H1 (cell line): Measurements from ENCODE around the gene RAB39A. TPM values are rescaled to one million over a fixed set of nuclear protein-coding genes. Genes with fewer than 3 reads are reported as not detected.

Experiments used
- CTCF ChIA-PET: fragments of 300-600 bp; sonication (Branson Sonifier 250); formaldehyde crosslinking; loops from one replicate; lab custom pipeline; 2021; ENCODE audit not compliant: partially characterized antibody; lab: Charles Lee
- POLR2A ChIA-PET: fragments of 300-600 bp; sonication (Branson Sonifier 250); formaldehyde crosslinking; loops from one replicate; lab custom pipeline; 2021; ENCODE audit warnings: inconsistent platforms; ENCODE audit not compliant: partially characterized antibody; lab: Charles Lee
- DNase-seq, 2 experiments: peaks; one replicate each; pipeline versions ENCODE4 v3.0.0 to v3.0.0-alpha.2; 2010 to 2022; ENCODE audit warnings: low spot score in 2 of 2, low read depth in 1 of 2, mixed read lengths in 1 of 2
- FAIRE-seq: peaks from 2 replicates; lab custom pipeline; 2011; peaks lifted over from hg19 to GRCh38; lab: Jason Lieb, UNC
- H2AFZ ChIP-seq: 2 replicates; pipeline ENCODE4 v1.8.1; 2012; ENCODE audit warnings: low read length, inconsistent platforms
- H2AK5ac ChIP-seq: 2 replicates; pipeline ENCODE4 v1.6.1; 2013; ENCODE audit warnings: low read depth, low read length
- H2BK120ac ChIP-seq: replicated peaks from 2 replicates; pipeline ENCODE3; 2013; ENCODE audit warnings: low read depth, low read length, inconsistent platforms
- H2BK12ac ChIP-seq: 2 replicates; pipeline ENCODE4 v1.6.1; 2013; ENCODE audit warnings: low read depth, low read length
- H2BK15ac ChIP-seq: 2 replicates; pipeline ENCODE4 v1.6.1; 2013; ENCODE audit warnings: low read length
- H2BK20ac ChIP-seq: 2 replicates; pipeline ENCODE4 v1.6.1; 2013; ENCODE audit warnings: low read length
- H2BK5ac ChIP-seq: 2 replicates; pipeline ENCODE4 v1.6.1; 2013; ENCODE audit warnings: low read depth, low read length
- H3K14ac ChIP-seq: 2 replicates; pipeline ENCODE4 v1.6.1; 2013; ENCODE audit warnings: inconsistent platforms; ENCODE audit not compliant: insufficient read length
- H3K18ac ChIP-seq: 2 replicates; pipeline ENCODE4 v1.6.1; 2013; ENCODE audit warnings: low read length; ENCODE audit errors: extremely low read depth
- H3K23ac ChIP-seq: 2 replicates; pipeline ENCODE4 v1.6.1; 2013; ENCODE audit warnings: inconsistent platforms; ENCODE audit not compliant: insufficient read length
- H3K23me2 ChIP-seq: 2 replicates; pipeline ENCODE4 v1.6.1; 2013; ENCODE audit warnings: low read depth, low read length
- H3K27ac ChIP-seq: 2 replicates; pipeline ENCODE4 v1.6.1; 2011; ENCODE audit warnings: low read depth, low read length, inconsistent platforms
- H3K27me3 ChIP-seq, 4 experiments: replicated peaks in 1 of 4; 1 replicate in 1 of 4; 2 replicates in 3 of 4; pipeline versions ENCODE4 v1.6.1 to v1.8.1; 2011 to 2013; ENCODE audit warnings: low read length in 3 of 4, mild to moderate bottlenecking in 3 of 4, inconsistent platforms in 2 of 4, mixed read lengths in 2 of 4, moderate library complexity in 1 of 4; ENCODE audit not compliant: control insufficient read depth in 3 of 4, insufficient read depth in 3 of 4; ENCODE audit errors: extremely low read depth in 1 of 4
- H3K36me3 ChIP-seq, 4 experiments: 2 replicates each; pipeline versions ENCODE4 v1.6.1 to v1.8.1; 2011 to 2013; ENCODE audit warnings: mild to moderate bottlenecking in 4 of 4, low read length in 3 of 4, moderate library complexity in 2 of 4, control low read depth in 1 of 4, inconsistent platforms in 1 of 4; ENCODE audit not compliant: insufficient read depth in 4 of 4, control insufficient read depth in 2 of 4
- H3K4ac ChIP-seq: replicated peaks from 2 replicates; pipeline ENCODE3; 2013; ENCODE audit warnings: low read length, low read depth, mixed read lengths, inconsistent platforms; ENCODE audit not compliant: insufficient read length
- H3K4me1 ChIP-seq, 4 experiments: replicated peaks in 1 of 4; 1 replicate in 1 of 4; 2 replicates in 3 of 4; pipeline versions ENCODE4 v1.6.1 to v1.8.1; 2011 to 2013; ENCODE audit warnings: low read length in 3 of 4, inconsistent platforms in 2 of 4, mixed read lengths in 1 of 4; ENCODE audit not compliant: insufficient read depth in 4 of 4, control insufficient read depth in 3 of 4
- H3K4me2 ChIP-seq, 2 experiments: 2 replicates each; pipeline versions ENCODE4 v1.6.1 to v1.8.1; 2011 to 2013; ENCODE audit warnings: low read depth in 2 of 2, low read length in 2 of 2, control low read depth in 1 of 2, inconsistent platforms in 1 of 2, mild to moderate bottlenecking in 1 of 2; ENCODE audit not compliant: insufficient read depth in 1 of 2
- H3K4me3 ChIP-seq, 4 experiments: fragments of 200-600, 300-600 bp in 1 of 4; sonication (generic), shearing (Covaris generic), sonication (Bioruptor Twin) in 1 of 4; 2 replicates each; pipeline versions ENCODE4 v1.5.1 to v1.8.1; 2011 to 2016; ENCODE audit warnings: low read length in 4 of 4, low read depth in 3 of 4, control low read depth in 2 of 4, inconsistent platforms in 2 of 4, mild to moderate bottlenecking in 2 of 4, mixed read lengths in 1 of 4, moderate library complexity in 1 of 4; ENCODE audit not compliant: insufficient read depth in 2 of 4; ENCODE audit errors: extremely low read depth in 1 of 4
- H3K56ac ChIP-seq: replicated peaks from 2 replicates; pipeline ENCODE3; 2013; ENCODE audit warnings: low read depth, mild to moderate bottlenecking, mixed read lengths, low read length, inconsistent platforms; ENCODE audit not compliant: insufficient read length
- H3K79me1 ChIP-seq: 2 replicates; pipeline ENCODE4 v1.6.1; 2013; ENCODE audit warnings: low read depth, low read length, control low read depth
- H3K79me2 ChIP-seq, 2 experiments: 2 replicates each; pipeline versions ENCODE4 v1.6.1 to v1.8.1; 2012 to 2013; ENCODE audit warnings: low read length in 2 of 2, mild to moderate bottlenecking in 2 of 2, inconsistent platforms in 1 of 2; ENCODE audit not compliant: insufficient read depth in 2 of 2, control insufficient read depth in 1 of 2
- H3K9ac ChIP-seq, 4 experiments: replicated peaks in 1 of 4; 1 replicate in 1 of 4; 2 replicates in 3 of 4; pipeline versions ENCODE4 v1.6.1 to v1.8.1; 2011 to 2013; ENCODE audit warnings: low read depth in 3 of 4, low read length in 3 of 4, control low read depth in 2 of 4, mild to moderate bottlenecking in 2 of 4, moderate library complexity in 2 of 4, inconsistent platforms in 1 of 4; ENCODE audit errors: extremely low read depth in 1 of 4
- H3K9me3 ChIP-seq, 2 experiments: 2 replicates each; pipeline versions ENCODE4 v1.6.1 to v1.8.1; 2012 to 2013; ENCODE audit warnings: mild to moderate bottlenecking in 2 of 2, moderate library complexity in 2 of 2, control low read depth in 1 of 2, inconsistent platforms in 1 of 2, low read depth in 1 of 2, low read length in 1 of 2, mixed read lengths in 1 of 2; ENCODE audit not compliant: insufficient read depth in 2 of 2
- H4K20me1 ChIP-seq, 2 experiments: replicated peaks in 1 of 2; 2 replicates each; pipeline versions ENCODE3 to v1.8.1; 2011 to 2013; ENCODE audit warnings: inconsistent platforms in 2 of 2, low read length in 2 of 2, mild to moderate bottlenecking in 1 of 2; ENCODE audit not compliant: insufficient read depth in 2 of 2, control insufficient read depth in 1 of 2
- H4K5ac ChIP-seq: 2 replicates; pipeline ENCODE4 v1.6.1; 2013; ENCODE audit warnings: low read length, low read depth, mixed read lengths, inconsistent platforms; ENCODE audit not compliant: insufficient read length
- H4K8ac ChIP-seq: 2 replicates; pipeline ENCODE4 v1.8.0; 2013; ENCODE audit warnings: mild to moderate bottlenecking, moderate library complexity, low read length, inconsistent platforms; ENCODE audit not compliant: insufficient read depth; ENCODE audit errors: extremely low read depth
- H4K91ac ChIP-seq: replicated peaks from 2 replicates; pipeline ENCODE3; 2013; ENCODE audit warnings: low read length, mixed read lengths, inconsistent platforms; ENCODE audit not compliant: insufficient read length
- ASH2L ChIP-seq: fragments of 200-600, 300-600 bp; sonication (generic); IDR thresholded peaks from one replicate; pipeline ENCODE4 v1.7.1; 2017; ENCODE audit warnings: low read length
- BCL11A ChIP-seq, 2 experiments: IDR thresholded peaks; one replicate each; pipeline ENCODE4 v1.6.1; 2011; ENCODE audit warnings: low read depth in 2 of 2, low read length in 2 of 2, mild to moderate bottlenecking in 2 of 2
- CREB1 ChIP-seq: IDR thresholded peaks from 2 replicates; pipeline ENCODE4 v1.6.1; 2012; ENCODE audit warnings: inconsistent platforms
- EGR1 ChIP-seq: IDR thresholded peaks from 2 replicates; pipeline ENCODE4 v1.6.1; 2011; ENCODE audit warnings: low read depth, low read length, borderline replicate concordance
- EZH2 ChIP-seq: fragments of 200-600 bp; sonication (generic); IDR thresholded peaks from 2 replicates; pipeline ENCODE4 v1.7.1; 2012; ENCODE audit warnings: low read depth, mild to moderate bottlenecking, moderate library complexity, low read length, inconsistent platforms; ENCODE audit not compliant: severe bottlenecking
- HDAC2 ChIP-seq, 2 experiments: fragments of 300-600 bp in 1 of 2; sonication (generic) in 1 of 2; IDR thresholded peaks; 2 replicates each; pipeline ENCODE4 v1.6.1; 2011 to 2012; ENCODE audit warnings: low read depth in 2 of 2, low read length in 2 of 2, mild to moderate bottlenecking in 2 of 2, moderate library complexity in 2 of 2, borderline replicate concordance in 1 of 2, inconsistent platforms in 1 of 2
- RXRA ChIP-seq: IDR thresholded peaks from 2 replicates; pipeline ENCODE4 v1.6.1; 2011; ENCODE audit warnings: low read depth, mild to moderate bottlenecking, low read length, moderate library complexity; ENCODE audit not compliant: insufficient read depth
- SIRT6 ChIP-seq: IDR thresholded peaks from one replicate; pipeline ENCODE4 v1.7.1; 2012; ENCODE audit warnings: low read length, inconsistent platforms
- SP1 ChIP-seq: IDR thresholded peaks from 2 replicates; pipeline ENCODE4 v1.6.1; 2011; ENCODE audit warnings: low read depth, low read length
- SP4 ChIP-seq: IDR thresholded peaks from 2 replicates; pipeline ENCODE4 v1.6.1; 2012; ENCODE audit warnings: low read length, inconsistent platforms
- TCF12 ChIP-seq: IDR thresholded peaks from 2 replicates; pipeline ENCODE4 v1.6.1; 2011; ENCODE audit warnings: low read depth, mild to moderate bottlenecking, low read length
- TEAD4 ChIP-seq: IDR thresholded peaks from 2 replicates; pipeline ENCODE4 v1.6.1; 2012; ENCODE audit warnings: low read depth, low read length, inconsistent platforms, mixed read lengths
- WGBS, 2 experiments: shearing (Covaris generic) in 1 of 2; methylation state at CpG; one replicate each; pipeline versions ENCODE4 v1.1.6 to v1.1.7; 2013 to 2015; ENCODE audit warnings: low lambda C conversion rate in 2 of 2, mixed read lengths in 2 of 2, inconsistent platforms in 1 of 2, low coverage in 1 of 2, missing lambda C conversion rate in 1 of 2; ENCODE audit not compliant: insufficient replicate concordance in 2 of 2, insufficient coverage in 1 of 2, insufficient read length in 1 of 2; ENCODE audit errors: extremely low coverage in 1 of 2, missing lambda C conversion rate in 1 of 2; 5-methylcytosine and 5-hydroxymethylcytosine counted together
- polyA plus RNA-seq, 7 experiments: library from polyadenylated mRNA; depleted of rRNA in 3 of 7; stranded (reverse) in 5 of 7; unstranded in 2 of 7; fragments of >200 nt in 5 of 7; fragments of 200-250 nt in 2 of 7; gene quantifications; 1 replicate in 5 of 7; 2 replicates in 1 of 7; 4 replicates in 1 of 7; pipeline versions ENCODE4 v1.2.1 to v1.2.3, GENCODE V29; 2011 to 2013; ENCODE audit warnings: missing spikeins in 2 of 7, mixed read lengths in 2 of 7
- total RNA-seq: library from RNA; stranded (reverse); fragmentation: NEBNext Ultra II Directional; extraction: Animal tissue kit (Norgen Biotek cat#: 25700); gene quantifications from 2 replicates; pipeline ENCODE4 v1.2.1, GENCODE V29; 2021
- TF ChIP-seq, protein P1 (sequence below): IDR thresholded peaks from 2 replicates; pipeline ENCODE4 v1.6.1; 2011; ENCODE audit warnings: low read depth, mild to moderate bottlenecking, low read length; ENCODE audit not compliant: insufficient read depth

The RAB39A gene
- total and polyA plus RNA-seq, 2 of the 8 experiments (the other 6 are each of a cell fraction or from before 2014, with no cell fraction given): 7.1 to 19.1 TPM

DNA sequence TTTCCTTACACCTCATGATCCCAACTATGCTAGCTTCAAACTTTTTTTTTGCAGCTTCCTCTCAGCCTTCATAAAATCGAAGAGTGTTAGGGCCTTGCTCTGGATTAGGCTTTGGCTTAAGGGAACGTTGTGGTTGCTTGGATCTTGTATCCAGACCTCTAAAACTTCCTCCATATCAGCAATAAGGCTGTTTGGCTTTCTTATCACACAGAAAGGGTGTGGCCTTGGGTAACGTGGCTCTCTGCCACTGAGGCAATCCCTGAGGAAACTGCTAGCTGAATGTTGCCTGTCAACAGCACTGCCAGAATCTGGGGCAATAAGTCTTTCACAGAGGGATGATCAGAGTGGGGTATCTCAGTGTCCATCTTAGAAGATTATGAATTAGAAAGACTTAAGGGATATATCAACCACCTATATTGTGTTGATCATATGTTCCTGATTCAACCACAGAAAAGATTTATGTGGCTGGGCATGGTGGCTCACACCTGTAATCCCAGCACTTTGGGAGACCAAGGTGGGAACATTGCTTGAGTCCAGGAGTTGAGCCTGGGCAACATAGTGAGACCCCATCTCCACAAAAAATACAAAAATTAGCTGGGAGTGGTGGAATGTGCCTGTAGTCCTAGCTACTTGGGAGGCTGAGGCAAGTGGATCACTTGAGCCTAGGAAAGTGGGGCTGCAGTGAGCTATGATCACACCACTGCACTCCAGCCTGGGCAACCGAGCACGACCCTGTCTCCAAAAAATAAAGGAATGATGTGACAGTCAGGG is 67.9 kb downstream of the RAB39A start:
- H3K23ac ChIP-seq: no peak overlapping the region
- WGBS, 2 experiments: 71% methylated on average over 5 of the region's 5 CpGs; no CpG with 5 or more reads in 1 of the 2 experiments
- ChIA-PET POLR2A (no interaction called here), CTCF (interaction anchor here (0.9 to 3.0 kb wide), 5 partner anchors 13 to 163 kb away, joined by 3 to 9 read pairs (median 3); partner anchors contain the start of gene CUL5)
- no peak overlapping the region for H2AK5ac ChIP-seq
- H3K9me3 ChIP-seq: no peaks in the 10 kb centered on the region
- no peaks in the 10 kb centered on the region for H3K79me2 ChIP-seq
- no peak overlapping the region for H4K8ac ChIP-seq
- peaks cover 2 to 9% (median 7%) of the 10 kb centered on the region in 4 experiments; a peak in 5 of 7 replicates for H3K4me1 ChIP-seq
- no peaks in the 10 kb centered on the region for H3K36me3 ChIP-seq
- H2BK120ac ChIP-seq: no peak overlapping the region
- H3K14ac ChIP-seq: no peak overlapping the region
- DNase-seq (no peak), FAIRE-seq (no peak)
- H3K27ac ChIP-seq: no peak overlapping the region
- no peak overlapping the region for H3K4me2 ChIP-seq
- H3K4ac ChIP-seq: no peak overlapping the region
- H2BK20ac ChIP-seq: no peak overlapping the region
- H3K56ac ChIP-seq: no peak overlapping the region
- H3K79me1 ChIP-seq: no peaks in the 10 kb centered on the region
- no peak overlapping the region for H4K5ac ChIP-seq
- H2BK12ac ChIP-seq: no peak overlapping the region
- no peak overlapping the region; the same call in 1 of the 2 replicates for H2BK15ac ChIP-seq
- H3K9ac ChIP-seq: no peak overlapping the region
- no peak overlapping the region for H2AFZ ChIP-seq
- no peak overlapping the region for H2BK5ac ChIP-seq
- no peaks in the 10 kb centered on the region for H3K27me3 ChIP-seq
- H4K20me1 ChIP-seq: no peaks in the 10 kb centered on the region
- no peak overlapping the region for H3K4me3 ChIP-seq
- 0 out of 2 replicates have a peak, but pooled peaks cover 2% of the 10 kb centered on the region for H3K23me2 ChIP-seq
- no peak overlapping the region for H3K18ac ChIP-seq
- H4K91ac ChIP-seq: no peak overlapping the region
- TF ChIP-seq RXRA: no peak
- TF ChIP-seq ASH2L: no peak
- TF ChIP-seq TEAD4: no peak
- TF ChIP-seq EGR1: no peak
- no peak for TF ChIP-seq TCF12
- no peak for TF ChIP-seq CREB1
- no peak for TF ChIP-seq HDAC2 (IDR thresholded peaks at IDR 0.05; ENCODE audit: borderline replicate concordance in 1 of 2, low read depth in 2 of 2, low read length in 2 of 2)
- no peak for TF ChIP-seq SIRT6
- TF ChIP-seq, protein P1, sequence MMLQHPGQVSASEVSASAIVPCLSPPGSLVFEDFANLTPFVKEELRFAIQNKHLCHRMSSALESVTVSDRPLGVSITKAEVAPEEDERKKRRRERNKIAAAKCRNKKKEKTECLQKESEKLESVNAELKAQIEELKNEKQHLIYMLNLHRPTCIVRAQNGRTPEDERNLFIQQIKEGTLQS: no peak
- TF ChIP-seq EZH2: no peak
- no peak for TF ChIP-seq BCL11A (IDR thresholded peaks at IDR 0.05; ENCODE audit: low read depth in 2 of 2, low read length in 2 of 2)
- no peak for TF ChIP-seq SP4
- no peak for TF ChIP-seq SP1
